Calu3 (cell line): ENCODE results near the gene ILDR1. TPM values are rescaled to one million over a fixed set of nuclear protein-coding genes. Genes with fewer than 3 reads are reported as not detected.

Experiments used
- BruUV-seq: library from RNA; stranded (reverse); fragments of 400-500 nt; replicated peaks from 2 replicates; lab custom pipeline; 2021; lab: Mats Ljungman, UMichigan
- CTCF ChIA-PET: fragments of 300-600 bp; sonication (Branson Sonifier 250); formaldehyde crosslinking; loops from one replicate; lab custom pipeline; 2022; ENCODE audit warnings: antibody characterized with exemption; lab: Charles Lee
- DNase-seq: peaks from one replicate; pipeline ENCODE4 v3.0.0; 2022
- H3K27ac Mint-ChIP-seq: one replicate; pipeline ENCODE4 v1.8.0; 2022; ENCODE audit warnings: mixed read lengths; ENCODE audit not compliant: unreplicated experiment
- H3K27me3 Mint-ChIP-seq: one replicate; pipeline ENCODE4 v1.8.0; 2022; ENCODE audit warnings: mixed read lengths; ENCODE audit not compliant: unreplicated experiment
- H3K36me3 Mint-ChIP-seq: one replicate; pipeline ENCODE4 v1.8.0; 2022; ENCODE audit warnings: mild to moderate bottlenecking, moderate library complexity, mixed read lengths; ENCODE audit not compliant: insufficient read depth, unreplicated experiment
- H3K4me1 Mint-ChIP-seq: one replicate; pipeline ENCODE4 v1.8.0; 2022; ENCODE audit warnings: mild to moderate bottlenecking, low read depth, mixed read lengths; ENCODE audit not compliant: unreplicated experiment
- H3K4me3 Mint-ChIP-seq: one replicate; pipeline ENCODE4 v1.8.0; 2022; ENCODE audit warnings: mild to moderate bottlenecking, low read depth, moderate library complexity, mixed read lengths; ENCODE audit not compliant: unreplicated experiment
- H3K9me3 Mint-ChIP-seq: one replicate; pipeline ENCODE4 v1.8.0; 2022; ENCODE audit warnings: low read depth, mixed read lengths; ENCODE audit not compliant: unreplicated experiment
- intact Hi-C: fragments of 100-400 bp; cut with micrococcal nuclease; formaldehyde crosslinking; loops from one replicate; pipeline ENCODE4 v1.10.0; 2022; ENCODE audit not compliant: unreplicated experiment
- total RNA-seq: library from RNA; stranded (reverse); gene quantifications from 2 replicates; pipeline ENCODE4 v1.2.3, GENCODE V29; 2022
- TF ChIP-seq, protein P1 (sequence below): fragments of 200-600 bp; IDR thresholded peaks from one replicate; pipeline ENCODE4 v1.8.0; 2022; ENCODE audit warnings: antibody characterized with exemption; ENCODE audit not compliant: unreplicated experiment

The ILDR1 gene
- total RNA-seq, 1 experiment from 2014 or later = 15.7 TPM

DNA sequence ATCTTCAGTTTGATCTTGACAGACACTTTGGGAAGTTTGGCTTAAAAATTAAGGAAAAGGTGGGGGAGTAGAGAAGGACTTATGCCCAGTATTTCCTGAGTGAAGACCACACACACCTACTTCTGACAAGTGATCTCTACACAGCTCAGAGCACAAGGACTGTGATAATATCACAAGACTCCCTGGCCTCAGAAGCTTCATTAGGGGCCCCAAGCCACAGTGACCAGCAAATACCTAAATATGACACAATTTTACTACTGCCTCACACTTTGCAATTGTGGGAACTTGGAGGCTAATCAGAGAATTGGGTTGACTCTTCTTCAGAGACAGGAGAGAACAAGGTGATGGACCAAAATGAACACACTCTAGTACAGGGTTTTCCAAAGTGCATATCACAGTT lies 2.6 kb downstream of the ILDR1 start:
- Mint-ChIP-seq H3K36me3 (peaks cover 19% of the 10 kb centered on the region), H3K4me1 (peaks cover 34% of the 10 kb centered on the region), H3K9me3 (peaks cover 5% of the 10 kb centered on the region), H3K27me3 (no peaks in the 10 kb centered on the region), H3K27ac (no peak overlapping the region), H3K4me3 (no peak overlapping the region)
- DNase-seq = no peak
- no TSS peak for BruUV-seq
- CTCF ChIA-PET = interaction anchor here (0.8 kb wide), 1 partner anchor 15 kb away, joined by 5 read pairs; no protein-coding TSS in a partner anchor
- intact Hi-C loops = no loop called here
- TF ChIP-seq, protein P1, sequence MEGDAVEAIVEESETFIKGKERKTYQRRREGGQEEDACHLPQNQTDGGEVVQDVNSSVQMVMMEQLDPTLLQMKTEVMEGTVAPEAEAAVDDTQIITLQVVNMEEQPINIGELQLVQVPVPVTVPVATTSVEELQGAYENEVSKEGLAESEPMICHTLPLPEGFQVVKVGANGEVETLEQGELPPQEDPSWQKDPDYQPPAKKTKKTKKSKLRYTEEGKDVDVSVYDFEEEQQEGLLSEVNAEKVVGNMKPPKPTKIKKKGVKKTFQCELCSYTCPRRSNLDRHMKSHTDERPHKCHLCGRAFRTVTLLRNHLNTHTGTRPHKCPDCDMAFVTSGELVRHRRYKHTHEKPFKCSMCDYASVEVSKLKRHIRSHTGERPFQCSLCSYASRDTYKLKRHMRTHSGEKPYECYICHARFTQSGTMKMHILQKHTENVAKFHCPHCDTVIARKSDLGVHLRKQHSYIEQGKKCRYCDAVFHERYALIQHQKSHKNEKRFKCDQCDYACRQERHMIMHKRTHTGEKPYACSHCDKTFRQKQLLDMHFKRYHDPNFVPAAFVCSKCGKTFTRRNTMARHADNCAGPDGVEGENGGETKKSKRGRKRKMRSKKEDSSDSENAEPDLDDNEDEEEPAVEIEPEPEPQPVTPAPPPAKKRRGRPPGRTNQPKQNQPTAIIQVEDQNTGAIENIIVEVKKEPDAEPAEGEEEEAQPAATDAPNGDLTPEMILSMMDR = no peak

DNA sequence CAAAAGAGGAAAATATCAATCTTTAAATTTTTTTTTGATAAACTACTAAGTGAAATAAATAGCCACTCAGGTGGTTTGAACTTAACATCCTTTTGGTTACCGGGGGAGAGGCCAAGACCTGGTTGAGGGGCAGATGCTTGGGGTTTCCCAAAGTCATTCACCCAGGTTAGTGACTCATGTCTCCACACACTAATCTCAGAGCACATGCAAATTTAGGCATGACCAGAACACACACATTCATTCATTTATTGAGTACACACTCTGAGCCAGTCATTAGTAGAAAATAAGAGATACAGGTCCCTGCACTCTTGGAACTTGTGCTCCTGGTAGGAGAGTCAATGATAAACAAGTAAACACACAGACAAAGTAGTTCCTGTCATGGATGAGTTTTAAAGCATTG lies 7.3 kb downstream of the ILDR1 start:
- BruUV-seq = no TSS peak
- Mint-ChIP-seq H3K27ac (no peak overlapping the region), H3K27me3 (no peaks in the 10 kb centered on the region), H3K9me3 (peaks cover 5% of the 10 kb centered on the region), H3K4me1 (peaks cover 37% of the 10 kb centered on the region), H3K4me3 (no peak overlapping the region), H3K36me3 (no peaks in the 10 kb centered on the region)
- CTCF ChIA-PET = no interaction called here
- DNase-seq = no peak
- intact Hi-C loops = no loop called here
- TF ChIP-seq, protein P1 = no peak

DNA sequence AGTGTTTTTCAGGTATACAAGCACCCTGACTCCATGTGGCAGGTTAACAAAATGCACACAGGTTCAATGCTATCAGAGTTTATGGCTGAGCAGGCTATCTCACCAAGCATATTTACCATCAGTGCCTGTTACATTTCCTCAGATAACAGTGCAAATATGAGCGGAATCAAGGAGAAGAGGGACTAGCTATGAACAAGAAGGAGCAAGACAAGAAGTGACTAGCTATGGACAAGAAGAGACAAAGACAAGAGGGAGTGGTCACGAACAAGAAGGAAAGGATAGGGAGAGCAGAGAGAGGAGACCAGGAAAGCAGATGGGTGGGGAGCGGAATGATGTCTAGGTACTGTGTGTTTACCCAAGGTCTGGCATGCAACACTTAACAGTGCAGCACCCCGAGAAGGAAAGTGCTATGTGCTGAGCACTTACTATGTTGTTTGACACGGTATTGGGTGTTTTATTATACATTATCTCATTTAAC lies 8.6 kb downstream of the ILDR1 start:
- peaks cover 5% of the 10 kb centered on the region for H3K9me3 Mint-ChIP-seq
- peaks cover 32% of the 10 kb centered on the region for H3K4me1 Mint-ChIP-seq
- H3K27ac Mint-ChIP-seq = no peak overlapping the region
- CTCF ChIA-PET = no interaction called here
- H3K36me3 Mint-ChIP-seq = no peaks in the 10 kb centered on the region
- H3K4me3 Mint-ChIP-seq = no peak overlapping the region
- TF ChIP-seq, protein P1 = no peak
- no TSS peak for BruUV-seq
- DNase-seq = no peak
- H3K27me3 Mint-ChIP-seq = no peaks in the 10 kb centered on the region
- intact Hi-C loops = no loop called here

DNA sequence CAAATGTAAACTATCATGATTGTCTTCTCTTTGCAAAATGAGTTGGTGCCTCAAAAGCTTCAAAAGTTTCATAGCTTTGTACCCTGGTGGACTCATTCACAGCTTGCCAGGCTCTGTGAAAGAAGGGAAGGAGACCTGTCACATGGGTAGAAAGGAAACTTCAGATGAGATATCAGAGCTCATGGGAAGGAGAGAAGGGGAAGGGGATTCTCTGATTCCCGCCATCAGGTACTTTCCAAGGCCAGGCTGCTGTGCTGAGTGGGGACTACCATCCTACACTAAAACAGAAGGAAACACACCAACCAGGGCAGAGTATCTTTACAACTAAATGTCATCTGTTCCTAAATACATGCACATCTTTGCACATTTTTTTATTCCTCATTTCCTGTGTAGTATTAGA lies 9.2 kb downstream of the ILDR1 start:
- H3K4me1 Mint-ChIP-seq = peaks cover 32% of the 10 kb centered on the region
- H3K27me3 Mint-ChIP-seq = no peaks in the 10 kb centered on the region
- DNase-seq = no peak
- no peak overlapping the region for H3K4me3 Mint-ChIP-seq
- BruUV-seq = no TSS peak
- no peaks in the 10 kb centered on the region for H3K36me3 Mint-ChIP-seq
- intact Hi-C loops = no loop called here
- TF ChIP-seq, protein P1 = no peak
- CTCF ChIA-PET = no interaction called here
- peaks cover 5% of the 10 kb centered on the region for H3K9me3 Mint-ChIP-seq
- H3K27ac Mint-ChIP-seq = no peak overlapping the region
